Heart left ventricle (tissue), 13 donors: ENCODE measurements around the gene HECTD2.

Source experiments
- POLR2A ChIP-seq, 2 donors: fragments of 450-650 bp; IDR thresholded peaks; one replicate each; pipeline ENCODE4 v1.6.1; 2017; ENCODE audit warnings: antibody characterized with exemption in 2 of 2, mild to moderate bottlenecking in 2 of 2, moderate library complexity in 2 of 2
- TF ChIP-seq, protein P1 (sequence below), 12 donors: fragments of 200-600 bp; sonication (generic) in 4 of 12; IDR thresholded peaks; one replicate each; pipeline versions ENCODE4 v1.5.0 to v1.8.0; 2018 to 2022; ENCODE audit warnings: antibody characterized with exemption in 12 of 12, mild to moderate bottlenecking in 5 of 12
- donor health status: ischemic (EF 13 %, LVEDD 7.1; RV severe dilation, severe dysfunction).
- donor health status: DM: no; HTN: yes; CAD: no.
- donor health status: DM: no; HTN: no; CAD: no.
- donor health status: ischemic (EF 25% LVEDD 6.9; RV normal size, moderate dysfunction).
- donor health status: ischemic (EF 25% LVEDD 5.7; RV mildly dilated, moderate dysfunction).
- donor health status: ischemic (EF 35%, LVEDD 5.7; RV mildly dilated, moderate dysfunction).
- donor health status: nonischemic (EF 11% LVEDD 7.7; RV severe dilation, severe dysfunction).
- donor health status: DM: yes; HTN: yes; CAD: no.
- donor health status: PGD.
- donor health status: ischemic (EF 29% LVEDD 5.4; RV normal size, mild dysfunction).
- donor health status: nonischemic (EF 23%, LVEDD 6.1; RV moderate dilation, normal function).

DNA sequence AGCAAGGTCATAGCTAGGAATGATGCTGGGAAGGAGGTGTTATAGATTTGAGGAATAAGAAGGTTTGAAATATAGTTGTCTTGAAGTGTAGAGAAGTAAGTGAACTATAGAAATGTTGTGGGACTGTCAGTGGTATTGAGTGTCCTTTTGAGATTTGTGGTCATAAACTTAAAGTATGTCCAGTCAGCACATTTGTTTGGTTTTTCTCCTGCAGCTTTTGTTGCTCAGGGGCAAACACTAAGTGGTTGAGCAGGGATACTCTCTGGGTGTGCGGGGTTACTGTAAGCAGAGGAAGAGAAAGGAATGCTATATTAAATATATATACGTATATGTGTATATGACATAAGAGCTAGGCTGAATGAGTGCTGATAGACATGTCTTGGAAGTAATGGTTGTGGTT lies 67.1 kb downstream of the HECTD2 start:
- TF ChIP-seq, protein P1, sequence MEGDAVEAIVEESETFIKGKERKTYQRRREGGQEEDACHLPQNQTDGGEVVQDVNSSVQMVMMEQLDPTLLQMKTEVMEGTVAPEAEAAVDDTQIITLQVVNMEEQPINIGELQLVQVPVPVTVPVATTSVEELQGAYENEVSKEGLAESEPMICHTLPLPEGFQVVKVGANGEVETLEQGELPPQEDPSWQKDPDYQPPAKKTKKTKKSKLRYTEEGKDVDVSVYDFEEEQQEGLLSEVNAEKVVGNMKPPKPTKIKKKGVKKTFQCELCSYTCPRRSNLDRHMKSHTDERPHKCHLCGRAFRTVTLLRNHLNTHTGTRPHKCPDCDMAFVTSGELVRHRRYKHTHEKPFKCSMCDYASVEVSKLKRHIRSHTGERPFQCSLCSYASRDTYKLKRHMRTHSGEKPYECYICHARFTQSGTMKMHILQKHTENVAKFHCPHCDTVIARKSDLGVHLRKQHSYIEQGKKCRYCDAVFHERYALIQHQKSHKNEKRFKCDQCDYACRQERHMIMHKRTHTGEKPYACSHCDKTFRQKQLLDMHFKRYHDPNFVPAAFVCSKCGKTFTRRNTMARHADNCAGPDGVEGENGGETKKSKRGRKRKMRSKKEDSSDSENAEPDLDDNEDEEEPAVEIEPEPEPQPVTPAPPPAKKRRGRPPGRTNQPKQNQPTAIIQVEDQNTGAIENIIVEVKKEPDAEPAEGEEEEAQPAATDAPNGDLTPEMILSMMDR (IDR thresholded peaks at IDR 0.05), result no peak
- TF ChIP-seq POLR2A (IDR thresholded peaks at IDR 0.05), result no peak
